PC-3 (cell line): ENCODE results near the gene SP3. TPM values are rescaled to one million over a fixed set of nuclear protein-coding genes. Genes with fewer than 3 reads are reported as not detected.

Experiments
- ATAC-seq: fragments of 200-7000 bp; cut with Tn5 transposase; 2 replicates; pipeline ENCODE4 v1.9.1; 2020; ENCODE audit warnings: mild to moderate bottlenecking, moderate library complexity
- BruUV-seq: library from RNA; stranded (reverse); fragments of 400-500 nt; replicated peaks from 2 replicates; lab custom pipeline; 2021; lab: Mats Ljungman, UMichigan
- CTCF ChIA-PET: fragments of 300-600 bp; sonication (Branson Sonifier 250); formaldehyde crosslinking; loops from one replicate; lab custom pipeline; 2022; ENCODE audit warnings: antibody characterized with exemption; lab: Charles Lee
- POLR2A ChIA-PET: fragments of 300-600 bp; sonication (Branson Sonifier 250); formaldehyde crosslinking; loops from one replicate; lab custom pipeline; 2022; ENCODE audit warnings: antibody characterized with exemption; ENCODE audit not compliant: unreplicated experiment; lab: Charles Lee
- DNase-seq: peaks from one replicate; pipeline ENCODE4 v3.0.0-alpha.2; 2015
- H2AFZ ChIP-seq: fragments of 300-600 bp; sonication (generic); 2 replicates; pipeline ENCODE4 v1.6.0; 2016; ENCODE audit warnings: antibody characterized with exemption, low read length
- H3F3A ChIP-seq: fragments of 300-600 bp; sonication (generic); one replicate; pipeline ENCODE4 v1.6.0; 2017; ENCODE audit warnings: antibody characterized with exemption, low read length, control low read depth, mild to moderate bottlenecking; ENCODE audit not compliant: unreplicated experiment
- H3K27ac ChIP-seq: fragments of 300-600 bp; sonication (generic); 2 replicates; pipeline ENCODE4 v1.5.1; 2016; ENCODE audit warnings: mild to moderate bottlenecking, low read length
- H3K27me3 ChIP-seq: fragments of 300-600 bp; sonication (generic); 2 replicates; pipeline ENCODE4 v1.6.1; 2016; ENCODE audit warnings: low read length, mixed read lengths
- H3K36me3 ChIP-seq: fragments of 300-600 bp; sonication (generic); 2 replicates; pipeline ENCODE4 v1.6.1; 2016; ENCODE audit warnings: low read depth, mixed run types, low read length, mixed read lengths
- H3K4me1 ChIP-seq: fragments of 300-600 bp; sonication (generic); 2 replicates; pipeline ENCODE4 v1.5.1; 2016; ENCODE audit warnings: low read length; ENCODE audit not compliant: insufficient read depth
- H3K4me2 ChIP-seq: fragments of 300-600 bp; sonication (generic); 2 replicates; pipeline ENCODE4 v1.6.0; 2016; ENCODE audit warnings: low read length
- H3K4me3 ChIP-seq: fragments of 300-600 bp; sonication (generic); 2 replicates; pipeline ENCODE4 v1.5.1; 2016; ENCODE audit warnings: mild to moderate bottlenecking, low read length, mixed read lengths
- H3K79me2 ChIP-seq: fragments of 300-600 bp; sonication (generic); 2 replicates; pipeline ENCODE4 v1.6.1; 2017; ENCODE audit warnings: low read length, mixed read lengths
- H3K9ac ChIP-seq: fragments of 300-600 bp; sonication (generic); 2 replicates; pipeline ENCODE4 v1.6.0; 2016; ENCODE audit warnings: mild to moderate bottlenecking, low read length
- H3K9me2 ChIP-seq: fragments of 300-600 bp; sonication (generic); replicated peaks from 2 replicates; pipeline ENCODE4 v1.6.1; 2016; ENCODE audit warnings: mixed run types, low read length, mixed read lengths
- H3K9me3 ChIP-seq: fragments of 300-600 bp; sonication (generic); 2 replicates; pipeline ENCODE4 v1.6.1; 2016; ENCODE audit warnings: low read length, mixed read lengths
- H4K20me1 ChIP-seq: fragments of 300-600 bp; sonication (generic); 2 replicates; pipeline ENCODE4 v1.6.1; 2016; ENCODE audit warnings: low read length, mixed read lengths
- CTCF ChIP-seq: fragments of 300-600 bp; sonication (generic); conservative IDR thresholded peaks from 2 replicates; pipeline ENCODE4 v1.5.1; 2017; ENCODE audit warnings: antibody characterized with exemption, low read depth, mild to moderate bottlenecking, low read length
- EZH2 ChIP-seq: fragments of 300-600 bp; sonication (generic); IDR thresholded peaks from one replicate; pipeline ENCODE4 v1.6.1; 2017; ENCODE audit warnings: antibody characterized with exemption, mild to moderate bottlenecking, low read length; ENCODE audit not compliant: unreplicated experiment
- EZH2phosphoT487 ChIP-seq: fragments of 300-600 bp; sonication (generic); IDR thresholded peaks from 2 replicates; pipeline ENCODE4 v1.6.1; 2018; ENCODE audit warnings: mild to moderate bottlenecking, antibody characterized with exemption, low read length, borderline replicate concordance
- intact Hi-C: fragments of 100-400 bp; cut with micrococcal nuclease; formaldehyde crosslinking; loops from 2 replicates; pipeline ENCODE4 v1.9.0; 2023
- total RNA-seq: library from RNA; depleted of rRNA; stranded (reverse); fragments of >200 nt; gene quantifications from 2 replicates; pipeline ENCODE4 v1.2.3, GENCODE V29; 2014

The SP3 gene
- total RNA-seq, 1 experiment from 2014 or later: 117 TPM

- Histone ChIP-seq H3K4me3 (peak overlapping the region; percentile 77), H3K9ac (peak overlapping the region; percentile 79), H3K9me3 (no peaks in the 10 kb centered on the region), H3K27ac (peak overlapping the region; percentile 93), H3F3A (no peaks in the 10 kb centered on the region), H3K9me2 (no peaks in the 10 kb centered on the region), H2AFZ (no peak overlapping the region), H4K20me1 (peaks cover 39% of the 10 kb centered on the region), H3K79me2 (peaks cover 68% of the 10 kb centered on the region), H3K4me2 (peak overlapping the region; percentile 83), H3K4me1 (peaks cover 47% of the 10 kb centered on the region), H3K36me3 (0 out of 2 replicates have a peak, but pooled peaks cover 12% of the 10 kb centered on the region), H3K27me3 (no peaks in the 10 kb centered on the region)
- no peak for TF ChIP-seq EZH2phosphoT487
- no peak for TF ChIP-seq CTCF
- TF ChIP-seq EZH2: no peak
- POLR2A ChIA-PET: interaction anchor here (0.6 to 0.7 kb wide), 2 partner anchors 189 to 667 kb away, joined by 4 to 6 read pairs; no protein-coding TSS in a partner anchor
- TSS peak; percentile 38 for BruUV-seq
- ATAC-seq: no peak
- CTCF ChIA-PET: interaction anchor here (0.5 to 0.9 kb wide), 2 partner anchors 60 to 89 kb away, joined by 5 to 16 read pairs; no protein-coding TSS in a partner anchor
- intact Hi-C loops: loop anchor here (2.0 to 10.0 kb wide), 8 partner anchors 52 to 1202 kb away; partner anchors contain the start of gene ATF2
- DNase-seq: no peak
Measured at GRCh38 chr2:173962583-173963110, 2.5 kb downstream of the SP3 start.

GRCh38 chr2:173962031-173962430 lies 3.1 kb downstream of the SP3 start:
- Histone ChIP-seq H3K27ac (no peak overlapping the region), H3K36me3 (0 out of 2 replicates have a peak, but pooled peaks cover 12% of the 10 kb centered on the region), H3K4me1 (peaks cover 53% of the 10 kb centered on the region), H4K20me1 (peaks cover 45% of the 10 kb centered on the region), H3K4me3 (peak overlapping the region; percentile 77), H3K9me2 (no peaks in the 10 kb centered on the region), H3K27me3 (no peaks in the 10 kb centered on the region), H2AFZ (no peak overlapping the region), H3K9me3 (no peaks in the 10 kb centered on the region), H3F3A (no peaks in the 10 kb centered on the region), H3K79me2 (peaks cover 74% of the 10 kb centered on the region), H3K4me2 (peak overlapping the region; percentile 83), H3K9ac (peak overlapping the region; percentile 79; the same call in 1 of the 2 replicates)
- CTCF ChIA-PET: interaction anchor here (0.5 to 0.9 kb wide), 3 partner anchors 11 to 90 kb away, joined by 3 to 16 read pairs (median 5); no protein-coding TSS in a partner anchor
- POLR2A ChIA-PET: interaction anchor here (0.6 kb wide), 1 partner anchor 668 kb away, joined by 6 read pairs; no protein-coding TSS in a partner anchor
- TF ChIP-seq CTCF: no peak
- no peak for TF ChIP-seq EZH2
- TF ChIP-seq EZH2phosphoT487: no peak
- ATAC-seq: no peak
- peak; percentile 37 for DNase-seq
- intact Hi-C loops: loop anchor here (2.0 to 10.0 kb wide), 8 partner anchors 51 to 1203 kb away; partner anchors contain the start of gene ATF2
- BruUV-seq: no TSS peak
